ENCODE results near the gene ADCY10. TPM values are rescaled to one million over a fixed set of nuclear protein-coding genes. Genes with fewer than 3 reads are reported as not detected.

ADCY10 gene
- total RNA-seq, 1 experiment from 2014 or later: 0.20 TPM

GRCh38 chr1:167927046-167927754 is 13.3 kb upstream of the ADCY10 start:
- no peak overlapping the region for H3K27ac Mint-ChIP-seq
- TF ChIP-seq, protein P1, sequence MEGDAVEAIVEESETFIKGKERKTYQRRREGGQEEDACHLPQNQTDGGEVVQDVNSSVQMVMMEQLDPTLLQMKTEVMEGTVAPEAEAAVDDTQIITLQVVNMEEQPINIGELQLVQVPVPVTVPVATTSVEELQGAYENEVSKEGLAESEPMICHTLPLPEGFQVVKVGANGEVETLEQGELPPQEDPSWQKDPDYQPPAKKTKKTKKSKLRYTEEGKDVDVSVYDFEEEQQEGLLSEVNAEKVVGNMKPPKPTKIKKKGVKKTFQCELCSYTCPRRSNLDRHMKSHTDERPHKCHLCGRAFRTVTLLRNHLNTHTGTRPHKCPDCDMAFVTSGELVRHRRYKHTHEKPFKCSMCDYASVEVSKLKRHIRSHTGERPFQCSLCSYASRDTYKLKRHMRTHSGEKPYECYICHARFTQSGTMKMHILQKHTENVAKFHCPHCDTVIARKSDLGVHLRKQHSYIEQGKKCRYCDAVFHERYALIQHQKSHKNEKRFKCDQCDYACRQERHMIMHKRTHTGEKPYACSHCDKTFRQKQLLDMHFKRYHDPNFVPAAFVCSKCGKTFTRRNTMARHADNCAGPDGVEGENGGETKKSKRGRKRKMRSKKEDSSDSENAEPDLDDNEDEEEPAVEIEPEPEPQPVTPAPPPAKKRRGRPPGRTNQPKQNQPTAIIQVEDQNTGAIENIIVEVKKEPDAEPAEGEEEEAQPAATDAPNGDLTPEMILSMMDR (conservative IDR thresholded peaks at IDR 0.05): no peak
- Histone ChIP-seq H3K4ac (ENCODE audit: low read depth, low read length) (no peak overlapping the region), H3K9me3 (ENCODE audit: control insufficient read depth, low read depth, low read length) (no peaks in the 10 kb centered on the region), H2BK12ac (ENCODE audit: insufficient read length, low read depth, low read length) (no peak overlapping the region), H3K79me1 (ENCODE audit: insufficient read depth, low read depth, low read length, poor library complexity, severe bottlenecking) (no peaks in the 10 kb centered on the region), H2BK120ac (ENCODE audit: low read depth, low read length, poor library complexity, severe bottlenecking) (no peak overlapping the region), H4K20me1 (ENCODE audit: control insufficient read depth, insufficient read depth, insufficient read length) (no peaks in the 10 kb centered on the region), H3K27me3 (ENCODE audit: insufficient read depth, low read length) (no peaks in the 10 kb centered on the region), H3K23me2 (ENCODE audit: insufficient read length, low read depth, low read length, poor library complexity, severe bottlenecking) (no peaks in the 10 kb centered on the region), H2BK5ac (ENCODE audit: insufficient read length, low read length) (no peak overlapping the region), H3K9ac (ENCODE audit: extremely low read depth, insufficient read length, low read length) (no peak overlapping the region), H3K18ac (ENCODE audit: insufficient read length, low read depth, low read length) (no peak overlapping the region), H2AFZ (ENCODE audit: low read length) (no peak overlapping the region), H3K27ac (ENCODE audit: insufficient read length, low read depth, low read length) (no peak overlapping the region), H3K14ac (ENCODE audit: insufficient read depth, low read length) (no peak overlapping the region), H3K4me2 (ENCODE audit: insufficient read depth, insufficient read length, low read length) (no peak overlapping the region), H4K5ac (ENCODE audit: insufficient read length, low read depth, low read length) (no peak overlapping the region), H3K79me2 (ENCODE audit: insufficient read depth, low read length) (no peaks in the 10 kb centered on the region), H2BK15ac (ENCODE audit: low read depth, low read length) (no peak overlapping the region), H4K91ac (ENCODE audit: insufficient read length, low read depth, low read length) (no peak overlapping the region), H3K56ac (ENCODE audit: insufficient read length, low read depth, low read length) (no peak overlapping the region), H3T11ph (ENCODE audit: low read length) (no peak overlapping the region), H3K4me1 (ENCODE audit: insufficient read depth, low read length) (no peaks in the 10 kb centered on the region), H4K8ac (replicated peaks; ENCODE audit: insufficient read length, low read depth, low read length) (no peak overlapping the region), H2BK20ac (ENCODE audit: low read depth, low read length, poor library complexity, severe bottlenecking) (no peak overlapping the region), H3K23ac (ENCODE audit: insufficient read length, low read depth, low read length) (no peak overlapping the region), H2AK5ac (ENCODE audit: insufficient read length, low read length) (no peak overlapping the region)
- H3K9me3 Mint-ChIP-seq: no peaks in the 10 kb centered on the region
- no CpG with 5 or more reads among the region's 4 CpGs for WGBS (ENCODE audit: extremely low coverage, insufficient read length, low lambda C conversion rate)
- no peaks in the 10 kb centered on the region for H3K36me3 Mint-ChIP-seq (ENCODE audit: insufficient read depth in 1 of 3, low read depth in 3 of 3)
- H3K4me3 Mint-ChIP-seq: no peak overlapping the region
- H3K27me3 Mint-ChIP-seq (ENCODE audit: low read depth): no peaks in the 10 kb centered on the region
- H3K4me1 Mint-ChIP-seq: peaks cover 4 to 6% of the 10 kb centered on the region in 2 experiments; a peak in 3 of 4 replicates
- DNase-seq: no peak

Data from H9 (cell line).